H9 (cell line): ENCODE results near the gene ARHGEF17. TPM values are rescaled to one million over a fixed set of nuclear protein-coding genes. Genes with fewer than 3 reads are reported as not detected.

ENCODE experiments used
- DNase-seq: peaks from one replicate; pipeline ENCODE4 v3.0.0-alpha.2; 2017
- H2AFZ ChIP-seq: one replicate; pipeline ENCODE4 v1.6.1; 2013; ENCODE audit warnings: mild to moderate bottlenecking, low read length, control low read depth, moderate library complexity
- H2AK5ac ChIP-seq: 2 replicates; pipeline ENCODE4 v1.6.1; 2013; ENCODE audit warnings: low read length, control low read depth, mixed read lengths; ENCODE audit not compliant: insufficient read length
- H2BK120ac ChIP-seq: one replicate; pipeline ENCODE4 v1.6.1; 2013; ENCODE audit warnings: low read depth, mild to moderate bottlenecking, low read length, control low read depth, inconsistent platforms; ENCODE audit not compliant: poor library complexity, severe bottlenecking
- H2BK12ac ChIP-seq: 2 replicates; pipeline ENCODE4 v1.6.1; 2013; ENCODE audit warnings: low read length, control low read depth, mixed read lengths, low read depth; ENCODE audit not compliant: insufficient read length
- H2BK15ac ChIP-seq: 2 replicates; pipeline ENCODE4 v1.6.1; 2013; ENCODE audit warnings: low read depth, low read length, control low read depth
- H2BK20ac ChIP-seq: one replicate; pipeline ENCODE4 v1.6.1; 2013; ENCODE audit warnings: low read depth, mild to moderate bottlenecking, low read length, control low read depth, inconsistent platforms; ENCODE audit not compliant: poor library complexity, severe bottlenecking
- H2BK5ac ChIP-seq: 2 replicates; pipeline ENCODE4 v1.6.1; 2013; ENCODE audit warnings: low read length, control low read depth, mixed read lengths; ENCODE audit not compliant: insufficient read length
- H3K14ac ChIP-seq: 2 replicates; pipeline ENCODE4 v1.6.1; 2013; ENCODE audit warnings: low read length, control low read depth; ENCODE audit not compliant: insufficient read depth
- H3K18ac ChIP-seq: 2 replicates; pipeline ENCODE4 v1.6.1; 2013; ENCODE audit warnings: low read depth, mild to moderate bottlenecking, mixed read lengths, low read length, control low read depth; ENCODE audit not compliant: insufficient read length
- H3K23ac ChIP-seq: 2 replicates; pipeline ENCODE4 v1.6.1; 2013; ENCODE audit warnings: low read length, control low read depth, mixed read lengths, low read depth; ENCODE audit not compliant: insufficient read length
- H3K23me2 ChIP-seq: 2 replicates; pipeline ENCODE4 v1.6.1; 2013; ENCODE audit warnings: low read depth, mild to moderate bottlenecking, mixed read lengths, low read length, control low read depth; ENCODE audit not compliant: insufficient read length, poor library complexity, severe bottlenecking
- H3K27ac ChIP-seq: 2 replicates; pipeline ENCODE4 v1.5.1; 2013; ENCODE audit warnings: low read length, control low read depth, mixed read lengths, low read depth; ENCODE audit not compliant: insufficient read length
- H3K27me3 ChIP-seq: 2 replicates; pipeline ENCODE4 v1.6.1; 2013; ENCODE audit warnings: low read length, control low read depth, inconsistent platforms; ENCODE audit not compliant: insufficient read depth
- H3K4ac ChIP-seq: 2 replicates; pipeline ENCODE4 v1.6.1; 2013; ENCODE audit warnings: low read depth, mild to moderate bottlenecking, control low read depth, inconsistent platforms, low read length, moderate library complexity
- H3K4me1 ChIP-seq: 2 replicates; pipeline ENCODE4 v1.6.1; 2013; ENCODE audit warnings: low read length, control low read depth, inconsistent platforms; ENCODE audit not compliant: insufficient read depth
- H3K4me2 ChIP-seq: 2 replicates; pipeline ENCODE4 v1.6.1; 2013; ENCODE audit warnings: low read length, control low read depth, mixed read lengths; ENCODE audit not compliant: insufficient read length, insufficient read depth
- H3K56ac ChIP-seq: 2 replicates; pipeline ENCODE4 v1.6.1; 2013; ENCODE audit warnings: low read depth, mild to moderate bottlenecking, mixed read lengths, low read length, control low read depth; ENCODE audit not compliant: insufficient read length
- H3K79me1 ChIP-seq: 2 replicates; pipeline ENCODE4 v1.6.1; 2013; ENCODE audit warnings: low read depth, mild to moderate bottlenecking, moderate library complexity, low read length, control low read depth, inconsistent platforms; ENCODE audit not compliant: insufficient read depth, poor library complexity, severe bottlenecking
- H3K79me2 ChIP-seq: 2 replicates; pipeline ENCODE4 v1.6.1; 2013; ENCODE audit warnings: low read length, control low read depth, inconsistent platforms; ENCODE audit not compliant: insufficient read depth
- H3K9ac ChIP-seq: 2 replicates; pipeline ENCODE4 v1.6.1; 2013; ENCODE audit warnings: low read length, control low read depth, mixed read lengths; ENCODE audit not compliant: insufficient read length; ENCODE audit errors: extremely low read depth
- H3K9me3 ChIP-seq: one replicate; pipeline ENCODE4 v1.6.1; 2013; ENCODE audit warnings: low read depth, low read length, inconsistent platforms; ENCODE audit not compliant: control insufficient read depth
- H3T11ph ChIP-seq: one replicate; pipeline ENCODE4 v1.6.1; 2013; ENCODE audit warnings: mild to moderate bottlenecking, low read length, control low read depth, inconsistent platforms
- H4K20me1 ChIP-seq: one replicate; pipeline ENCODE4 v1.6.1; 2013; ENCODE audit not compliant: control insufficient read depth, insufficient read length, insufficient read depth
- H4K5ac ChIP-seq: 2 replicates; pipeline ENCODE4 v1.6.1; 2013; ENCODE audit warnings: low read depth, mild to moderate bottlenecking, mixed read lengths, low read length, control low read depth; ENCODE audit not compliant: insufficient read length
- H4K8ac ChIP-seq: replicated peaks from 2 replicates; pipeline ENCODE4 v1.6.1; 2013; ENCODE audit warnings: low read length, control low read depth, mixed read lengths, low read depth; ENCODE audit not compliant: insufficient read length
- H4K91ac ChIP-seq: 2 replicates; pipeline ENCODE4 v1.6.1; 2013; ENCODE audit warnings: low read depth, mild to moderate bottlenecking, moderate library complexity, mixed read lengths, low read length, control low read depth; ENCODE audit not compliant: insufficient read length
- H3K27ac Mint-ChIP-seq, 3 experiments: 2 replicates in 2 of 3; 3 replicates in 1 of 3; pipeline ENCODE4 v1.8.0; 2020 to 2021; ENCODE audit warnings: mixed read lengths in 3 of 3, mild to moderate bottlenecking in 1 of 3, moderate library complexity in 1 of 3
- H3K27me3 Mint-ChIP-seq: 2 replicates; pipeline ENCODE4 v1.8.0; 2021; ENCODE audit warnings: low read depth, mild to moderate bottlenecking, moderate library complexity, mixed read lengths
- H3K36me3 Mint-ChIP-seq, 3 experiments: 2 replicates in 2 of 3; 3 replicates in 1 of 3; pipeline ENCODE4 v1.8.0; 2020 to 2021; ENCODE audit warnings: low read depth in 3 of 3, mixed read lengths in 3 of 3; ENCODE audit not compliant: insufficient read depth in 1 of 3
- H3K4me1 Mint-ChIP-seq, 2 experiments: 2 replicates each; pipeline ENCODE4 v1.8.0; 2020; ENCODE audit warnings: mixed read lengths in 2 of 2
- H3K4me3 Mint-ChIP-seq, 2 experiments: 2 replicates in 1 of 2; 3 replicates in 1 of 2; pipeline ENCODE4 v1.8.0; 2020 to 2021; ENCODE audit warnings: mild to moderate bottlenecking in 2 of 2, mixed read lengths in 2 of 2, moderate library complexity in 1 of 2
- H3K9me3 Mint-ChIP-seq, 2 experiments: 2 replicates in 1 of 2; 3 replicates in 1 of 2; pipeline ENCODE4 v1.8.0; 2020; ENCODE audit warnings: mild to moderate bottlenecking in 2 of 2, mixed read lengths in 2 of 2, moderate library complexity in 1 of 2
- WGBS: extraction: QIAGEN DNeasy Blood & Tissue Kit; methylation state at CpG from one replicate; pipeline ENCODE4 v1.1.7; 2013; ENCODE audit warnings: missing lambda C conversion rate, low lambda C conversion rate, mixed read lengths; ENCODE audit not compliant: insufficient read length; ENCODE audit errors: extremely low coverage; 5-methylcytosine and 5-hydroxymethylcytosine counted together
- total RNA-seq: library from RNA; stranded (reverse); gene quantifications from 2 replicates; pipeline ENCODE4 v1.2.1, GENCODE V29; 2021
- TF ChIP-seq, protein P1 (sequence below): fragments of 200-600 bp; sonication (generic); conservative IDR thresholded peaks from 3 replicates; pipeline ENCODE4 v1.8.0; 2021; ENCODE audit warnings: antibody characterized with exemption, mild to moderate bottlenecking

ARHGEF17 gene
- total RNA-seq, 1 experiment from 2014 or later: 7.4 TPM

DNA sequence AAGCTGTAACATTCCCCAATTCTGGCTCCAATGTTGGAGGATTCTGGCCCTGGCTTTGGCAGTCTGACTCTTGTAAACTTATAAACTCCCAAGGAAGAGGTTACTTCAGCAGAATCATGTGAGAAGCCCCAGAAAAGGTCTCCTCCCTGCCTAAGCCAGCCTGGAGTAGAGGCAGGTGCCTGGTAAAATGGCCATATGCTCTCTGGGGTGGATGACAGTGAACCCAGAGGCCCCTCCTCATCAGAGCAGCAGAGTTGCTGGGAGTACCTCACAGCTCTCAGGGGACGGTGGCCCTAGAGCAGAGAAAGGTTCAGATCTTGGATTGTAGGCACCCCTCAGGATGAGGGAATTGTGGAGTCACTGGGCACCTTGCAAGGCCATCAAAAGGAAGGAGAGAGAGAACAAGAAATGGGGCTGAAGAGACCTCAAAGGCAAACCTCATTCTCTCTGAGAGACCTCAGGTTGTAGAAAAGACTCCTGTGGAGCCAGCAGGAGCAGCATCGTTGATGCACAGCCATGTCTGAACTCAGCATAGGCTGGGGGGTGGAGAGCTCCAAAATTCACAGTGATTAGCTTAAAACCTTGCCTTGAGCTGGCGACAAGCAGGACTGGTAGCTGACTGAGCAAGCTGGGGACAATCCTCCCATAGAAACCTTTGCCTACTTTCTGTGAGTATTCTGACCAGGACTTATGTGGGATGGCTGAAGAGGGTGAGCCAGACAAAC lies 40.8 kb upstream of the ARHGEF17 start:
- H3K23me2 ChIP-seq: no peaks in the 10 kb centered on the region
- TF ChIP-seq, protein P1, sequence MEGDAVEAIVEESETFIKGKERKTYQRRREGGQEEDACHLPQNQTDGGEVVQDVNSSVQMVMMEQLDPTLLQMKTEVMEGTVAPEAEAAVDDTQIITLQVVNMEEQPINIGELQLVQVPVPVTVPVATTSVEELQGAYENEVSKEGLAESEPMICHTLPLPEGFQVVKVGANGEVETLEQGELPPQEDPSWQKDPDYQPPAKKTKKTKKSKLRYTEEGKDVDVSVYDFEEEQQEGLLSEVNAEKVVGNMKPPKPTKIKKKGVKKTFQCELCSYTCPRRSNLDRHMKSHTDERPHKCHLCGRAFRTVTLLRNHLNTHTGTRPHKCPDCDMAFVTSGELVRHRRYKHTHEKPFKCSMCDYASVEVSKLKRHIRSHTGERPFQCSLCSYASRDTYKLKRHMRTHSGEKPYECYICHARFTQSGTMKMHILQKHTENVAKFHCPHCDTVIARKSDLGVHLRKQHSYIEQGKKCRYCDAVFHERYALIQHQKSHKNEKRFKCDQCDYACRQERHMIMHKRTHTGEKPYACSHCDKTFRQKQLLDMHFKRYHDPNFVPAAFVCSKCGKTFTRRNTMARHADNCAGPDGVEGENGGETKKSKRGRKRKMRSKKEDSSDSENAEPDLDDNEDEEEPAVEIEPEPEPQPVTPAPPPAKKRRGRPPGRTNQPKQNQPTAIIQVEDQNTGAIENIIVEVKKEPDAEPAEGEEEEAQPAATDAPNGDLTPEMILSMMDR: no peak
- H3T11ph ChIP-seq: no peak overlapping the region
- H3K36me3 Mint-ChIP-seq: no peaks in the 10 kb centered on the region
- H2BK12ac ChIP-seq: no peak overlapping the region
- no peak overlapping the region for H4K5ac ChIP-seq
- WGBS: no CpG with 5 or more reads among the region's 3 CpGs
- no peak overlapping the region for H3K23ac ChIP-seq
- H3K27ac Mint-ChIP-seq: no peak overlapping the region
- no peaks in the 10 kb centered on the region for H3K79me2 ChIP-seq
- H3K4me1 Mint-ChIP-seq: peaks cover 21 to 36% of the 10 kb centered on the region in 2 experiments
- H3K18ac ChIP-seq: no peak overlapping the region
- peaks cover 4% of the 10 kb centered on the region for H3K27me3 ChIP-seq
- H3K4me3 Mint-ChIP-seq: no peak overlapping the region
- no peaks in the 10 kb centered on the region; a peak in 1 of 5 replicates for H3K9me3 Mint-ChIP-seq
- H3K9ac ChIP-seq: no peak overlapping the region
- H2BK120ac ChIP-seq: no peak overlapping the region
- H3K9me3 ChIP-seq: no peaks in the 10 kb centered on the region
- peaks cover 27% of the 10 kb centered on the region for H3K27me3 Mint-ChIP-seq
- H3K79me1 ChIP-seq: no peaks in the 10 kb centered on the region
- no peak overlapping the region for H3K4me2 ChIP-seq
- no peak overlapping the region for H3K27ac ChIP-seq
- no peak overlapping the region for H3K14ac ChIP-seq
- no peak overlapping the region for H2AK5ac ChIP-seq
- H4K91ac ChIP-seq: no peak overlapping the region
- H3K56ac ChIP-seq: no peak overlapping the region
- no peak overlapping the region for H2BK5ac ChIP-seq
- H2AFZ ChIP-seq: no peak overlapping the region
- no peak overlapping the region for H3K4ac ChIP-seq
- no peaks in the 10 kb centered on the region for H3K4me1 ChIP-seq
- no peak overlapping the region for H2BK20ac ChIP-seq
- H2BK15ac ChIP-seq: no peak overlapping the region
- peak; percentile 8 for DNase-seq
- peaks cover 2% of the 10 kb centered on the region for H4K20me1 ChIP-seq
- no peak overlapping the region for H4K8ac ChIP-seq
